Right lobe of liver (tissue), 6 donors: ENCODE results near the gene IL23R. TPM values are rescaled to one million over a fixed set of nuclear protein-coding genes. Genes with fewer than 3 reads are reported as not detected.

Experiments used
- ATAC-seq, 4 donors: fragments of 200-7000 bp; cut with Tn5 transposase; one replicate each; pipeline ENCODE4 v1.9.1; 2020; ENCODE audit warnings: mild to moderate bottlenecking in 4 of 4, moderate library complexity in 4 of 4
- DNase-seq, 3 donors: peaks; one replicate each; pipeline ENCODE4 v3.0.0-alpha.2; 2020
- H3K27ac ChIP-seq, 3 donors: fragments of 200-600 bp; one replicate each; pipeline ENCODE4 v1.8.0; 2022
- H3K27me3 ChIP-seq, 2 donors: fragments of 200-600 bp; one replicate each; pipeline ENCODE4 v1.8.0; 2022
- H3K36me3 ChIP-seq, 4 donors: fragments of 200-600 bp; sonication (generic) in 1 of 4; one replicate each; pipeline versions ENCODE4 v1.5.1 to v1.8.0; 2017 to 2022; ENCODE audit warnings: control low read depth in 1 of 4
- H3K4me1 ChIP-seq, 4 donors: fragments of 200-600 bp; sonication (generic) in 1 of 4; one replicate each; pipeline versions ENCODE4 v1.5.1 to v1.8.0; 2017 to 2022; ENCODE audit warnings: control low read depth in 1 of 4
- H3K4me3 ChIP-seq, 3 donors: fragments of 200-600 bp; one replicate each; pipeline ENCODE4 v1.8.0; 2022
- H3K9me3 ChIP-seq, 4 donors: fragments of 200-600 bp; sonication (generic) in 1 of 4; one replicate each; pipeline versions ENCODE4 v1.5.1 to v1.8.0; 2017 to 2022; ENCODE audit warnings: control low read depth in 1 of 4
- POLR2A ChIP-seq: fragments of 450-650 bp; IDR thresholded peaks from one replicate; pipeline ENCODE4 v1.6.1; 2017; ENCODE audit warnings: antibody characterized with exemption, mild to moderate bottlenecking
- WGBS: methylation state at CpG from one replicate; pipeline ENCODE4 v1.1.6; 2018; ENCODE audit warnings: low coverage, low lambda C conversion rate; ENCODE audit not compliant: insufficient coverage; ENCODE audit errors: missing lambda C conversion rate; 5-methylcytosine and 5-hydroxymethylcytosine counted together
- intact Hi-C, 2 donors: fragments of 100-400 bp; cut with DNase I; formaldehyde crosslinking; loops; one replicate each; pipeline versions ENCODE4 v1.11.2 to v1.14.1; 2022
- total RNA-seq, 6 experiments: library from RNA; depleted of rRNA in 2 of 6; stranded (reverse); fragments of >200 nt in 2 of 6; fragmentation: NEBNext Ultra II Directional in 3 of 6; extraction: Animal tissue kit (Norgen Biotek cat#: 25700) in 3 of 6; gene quantifications; one replicate each; pipeline versions ENCODE4 v1.1.0 to v1.2.4, GENCODE V29; 2016 to 2023
- TF ChIP-seq, protein P1 (sequence below), 4 donors: fragments of 200-600 bp in 3 of 4; fragments of 450-650 bp in 1 of 4; IDR thresholded peaks; one replicate each; pipeline versions ENCODE4 v1.5.1 to v1.8.0; 2016 to 2022; ENCODE audit warnings: antibody characterized with exemption in 4 of 4, mild to moderate bottlenecking in 2 of 4
- donor health status: DM: no; HTN: yes; CAD: no.
- donor health status: DM: no; HTN: no; CAD: no.
- donor health status: DM: no; HTN: no; CAD: no.
- donor health status: DM: no; HTN: yes; CAD: no.
- donor health status: DM: no; HTN: yes; CAD: no.

Gene IL23R
- total RNA-seq, 6 experiments from 2014 or later, result 0.12 TPM; not detected in 5

DNA sequence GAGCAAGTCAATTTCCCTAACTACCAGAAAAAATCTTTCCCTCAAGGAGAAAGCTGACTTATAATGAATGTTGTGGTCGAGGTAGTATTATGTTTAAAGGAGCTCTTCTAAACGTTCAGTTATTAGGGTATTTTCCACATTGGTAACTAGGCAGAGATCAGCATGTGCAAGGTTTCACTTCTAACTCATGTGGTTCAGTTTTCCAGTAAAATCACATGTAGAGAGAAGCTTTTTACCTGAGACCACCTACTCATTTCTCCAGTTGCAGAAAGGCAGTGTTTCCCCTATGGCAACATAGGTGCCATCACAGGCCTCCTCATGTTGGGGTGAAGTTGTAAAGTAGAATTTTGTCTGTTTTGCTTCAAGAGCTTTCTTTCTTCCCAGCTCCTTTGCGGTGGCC is 23.7 kb downstream of the IL23R start:
- WGBS, result 74% methylated on average over 3 of the region's 3 CpGs
- Histone ChIP-seq H3K27ac (no peak overlapping the region), H3K36me3 (no peaks in the 10 kb centered on the region), H3K4me1 (no peaks in the 10 kb centered on the region), H3K9me3 (no peaks in the 10 kb centered on the region), H3K4me3 (no peak overlapping the region), H3K27me3 (no peaks in the 10 kb centered on the region)
- TF ChIP-seq, protein P1, sequence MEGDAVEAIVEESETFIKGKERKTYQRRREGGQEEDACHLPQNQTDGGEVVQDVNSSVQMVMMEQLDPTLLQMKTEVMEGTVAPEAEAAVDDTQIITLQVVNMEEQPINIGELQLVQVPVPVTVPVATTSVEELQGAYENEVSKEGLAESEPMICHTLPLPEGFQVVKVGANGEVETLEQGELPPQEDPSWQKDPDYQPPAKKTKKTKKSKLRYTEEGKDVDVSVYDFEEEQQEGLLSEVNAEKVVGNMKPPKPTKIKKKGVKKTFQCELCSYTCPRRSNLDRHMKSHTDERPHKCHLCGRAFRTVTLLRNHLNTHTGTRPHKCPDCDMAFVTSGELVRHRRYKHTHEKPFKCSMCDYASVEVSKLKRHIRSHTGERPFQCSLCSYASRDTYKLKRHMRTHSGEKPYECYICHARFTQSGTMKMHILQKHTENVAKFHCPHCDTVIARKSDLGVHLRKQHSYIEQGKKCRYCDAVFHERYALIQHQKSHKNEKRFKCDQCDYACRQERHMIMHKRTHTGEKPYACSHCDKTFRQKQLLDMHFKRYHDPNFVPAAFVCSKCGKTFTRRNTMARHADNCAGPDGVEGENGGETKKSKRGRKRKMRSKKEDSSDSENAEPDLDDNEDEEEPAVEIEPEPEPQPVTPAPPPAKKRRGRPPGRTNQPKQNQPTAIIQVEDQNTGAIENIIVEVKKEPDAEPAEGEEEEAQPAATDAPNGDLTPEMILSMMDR (IDR thresholded peaks at IDR 0.05), result no peak
- TF ChIP-seq POLR2A, result no peak
- ATAC-seq (no peak), DNase-seq (no peak)
- intact Hi-C loops, result no loop called here

DNA sequence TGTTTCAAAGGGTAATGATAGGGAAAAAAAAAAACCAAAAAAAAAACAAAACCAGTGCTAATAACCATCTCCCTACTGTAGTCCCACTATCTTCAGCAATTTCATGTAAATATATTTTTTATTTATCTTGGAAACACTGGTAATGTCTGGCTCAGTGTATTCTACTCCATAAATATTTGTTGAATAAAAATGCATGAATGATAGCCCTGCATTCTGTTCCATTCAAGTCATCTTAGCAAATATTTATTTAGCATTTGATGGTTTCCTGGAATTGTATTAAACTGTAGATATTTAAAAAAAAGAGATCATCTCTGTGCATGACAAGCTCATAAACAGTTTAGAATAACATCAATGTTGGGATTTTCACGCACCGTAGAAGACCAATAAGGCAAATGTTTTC is 24.2 kb downstream of the IL23R start:
- H3K4me1 ChIP-seq, result no peaks in the 10 kb centered on the region
- no peak overlapping the region for H3K27ac ChIP-seq
- H3K9me3 ChIP-seq, result no peaks in the 10 kb centered on the region
- no peaks in the 10 kb centered on the region for H3K27me3 ChIP-seq
- TF ChIP-seq, protein P1 (IDR thresholded peaks at IDR 0.05), result no peak
- TF ChIP-seq POLR2A, result no peak
- ATAC-seq (no peak), DNase-seq (no peak)
- 81% methylated on average over 2 of the region's 2 CpGs for WGBS
- intact Hi-C loops, result no loop called here
- H3K36me3 ChIP-seq, result no peaks in the 10 kb centered on the region
- H3K4me3 ChIP-seq, result no peak overlapping the region

DNA sequence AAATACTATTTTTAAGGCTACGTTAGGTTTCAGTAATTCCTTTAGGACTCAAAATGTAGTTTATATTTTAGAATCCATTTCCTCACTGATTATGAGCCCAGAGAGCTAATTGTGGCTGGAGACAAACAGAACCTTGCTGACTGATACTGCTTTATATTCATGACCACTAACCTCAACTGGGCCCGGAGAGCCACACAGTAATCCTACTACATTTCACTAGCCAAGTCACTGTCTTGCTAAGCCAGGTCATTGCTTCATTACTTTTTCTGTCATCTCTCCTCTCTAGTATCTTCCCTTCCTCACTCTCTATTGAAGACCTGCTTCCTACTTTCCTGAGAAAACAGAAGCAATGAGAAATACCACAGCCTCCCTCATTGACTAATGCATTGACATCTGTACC is 24.7 kb downstream of the IL23R start:
- intact Hi-C loops, result no loop called here
- H3K4me1 ChIP-seq, result no peaks in the 10 kb centered on the region
- H3K4me3 ChIP-seq, result no peak overlapping the region
- H3K9me3 ChIP-seq, result no peaks in the 10 kb centered on the region
- no peaks in the 10 kb centered on the region for H3K27me3 ChIP-seq
- H3K36me3 ChIP-seq, result no peaks in the 10 kb centered on the region
- WGBS, result 88% methylated on average over 2 of the region's 2 CpGs
- TF ChIP-seq, protein P1 (IDR thresholded peaks at IDR 0.05), result no peak
- TF ChIP-seq POLR2A, result no peak
- ATAC-seq (no peak), DNase-seq (no peak)
- H3K27ac ChIP-seq, result no peak overlapping the region

DNA sequence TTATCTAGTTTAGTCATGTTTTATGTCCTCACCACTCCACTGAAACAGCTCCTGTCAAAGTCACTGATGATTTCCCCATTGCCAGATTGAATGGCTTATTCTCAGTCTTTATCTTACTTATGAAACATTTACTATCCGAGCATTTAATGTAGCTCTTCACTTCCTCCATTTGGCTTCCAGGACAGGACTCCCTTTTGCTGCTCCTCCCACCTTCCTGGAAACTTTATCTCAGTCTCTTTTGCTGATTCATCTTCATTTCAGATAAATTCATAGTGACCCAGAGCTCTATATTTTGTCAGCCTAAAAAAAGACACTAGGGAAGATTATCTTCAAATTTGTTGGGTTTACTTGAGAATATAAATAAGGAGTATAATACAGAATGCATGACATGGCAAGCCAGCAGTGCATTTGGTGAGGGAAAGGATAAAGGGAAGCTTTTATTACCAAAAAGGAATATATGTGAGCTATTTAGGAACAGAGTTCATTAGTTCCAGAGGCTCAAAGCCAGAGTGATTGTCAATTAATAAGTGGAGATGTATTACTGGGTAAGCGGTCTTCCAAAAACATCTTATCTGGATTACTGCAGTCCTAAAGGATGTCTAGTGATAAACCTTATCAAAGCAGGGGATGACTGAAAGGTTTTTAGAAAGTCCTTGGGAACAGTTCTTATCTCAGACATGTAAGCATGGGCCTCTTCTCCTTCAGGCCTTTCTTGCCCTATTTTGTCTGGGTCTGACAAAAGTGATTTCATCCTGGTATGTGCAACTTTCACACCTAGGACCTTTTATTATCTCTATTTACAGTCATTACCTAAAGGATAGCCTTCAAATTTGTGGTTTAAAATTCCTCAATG is 25.6 kb downstream of the IL23R start:
- intact Hi-C loops, result no loop called here
- Histone ChIP-seq H3K36me3 (no peaks in the 10 kb centered on the region), H3K27ac (no peak overlapping the region), H3K27me3 (no peaks in the 10 kb centered on the region), H3K4me3 (no peak overlapping the region), H3K9me3 (no peaks in the 10 kb centered on the region), H3K4me1 (no peaks in the 10 kb centered on the region)
- TF ChIP-seq POLR2A, result no peak
- TF ChIP-seq, protein P1 (IDR thresholded peaks at IDR 0.05), result no peak
- DNase-seq (no peak), ATAC-seq (peak in 1 of 4 donors; percentile 23)
- WGBS, result 47% methylated on average over 1 of the region's 2 CpGs
